ENCODE data around the gene THAP3. TPM values are rescaled to one million over a fixed set of nuclear protein-coding genes. Genes with fewer than 3 reads are reported as not detected.

Gene THAP3
- total RNA-seq (2022; extraction: Qiagen RNA extraction; ENCODE audit: low read depth): 15.2 to 17.5 TPM (median 16.9 TPM) in 5 replicates

GRCh38 chr1:6624710-6625583 is at the start of gene THAP3:
Gene THAP3, plus strand, starts transcription at chr1:6624868. Its CDS starts 351 bp downstream, at chr1:6625219.

GRCh38 chr1:6579374-6580118 is 45.1 kb upstream of the THAP3 start, which contains the start of gene ZBTB48:
Gene ZBTB48, plus strand, starts transcription at chr1:6579994. Its CDS starts 616 bp downstream, at chr1:6580610.

GRCh38 chr1:6602669-6603237 is 21.9 kb upstream of the THAP3 start, which contains the start of gene KLHL21:
Gene KLHL21, minus strand, starts transcription at chr1:6602869. Its CDS starts 52 bp downstream, at chr1:6602817.

GRCh38 chr1:6613361-6614018 is 11.2 kb upstream of the THAP3 start, which contains the start of gene PHF13:
Gene PHF13, plus strand, starts transcription at chr1:6613731. Its CDS starts 336 bp downstream, at chr1:6614067.

Other genes with a start within 250 kb of the THAP3 start
- gene ACOT7, start 231.1 kb upstream of the THAP3 start, total RNA-seq (2022; extraction: Qiagen RNA extraction; ENCODE audit: low read depth): 75.8 to 101 TPM (median 95.9 TPM) in 5 replicates
- 3.3 to 7.2 TPM (median 6.0 TPM) in 5 replicates for gene HES2, start 204.9 kb upstream of the THAP3 start, total RNA-seq (2022; extraction: Qiagen RNA extraction; ENCODE audit: low read depth)
- gene ESPN, start 200.1 kb upstream of the THAP3 start, total RNA-seq (2022; extraction: Qiagen RNA extraction; ENCODE audit: low read depth): 0.29 to 0.94 TPM (median 0.42 TPM) in 5 replicates
- 3.3 to 5.0 TPM (median 4.5 TPM) in 5 replicates for gene TNFRSF25, start 158.7 kb upstream of the THAP3 start, total RNA-seq (2022; extraction: Qiagen RNA extraction; ENCODE audit: low read depth)
- 2.9 to 5.2 TPM (median 3.9 TPM) in 5 replicates for gene PLEKHG5, start 133.2 kb upstream of the THAP3 start, total RNA-seq (2022; extraction: Qiagen RNA extraction; ENCODE audit: low read depth)
- gene NOL9, start 70.4 kb upstream of the THAP3 start, total RNA-seq (2022; extraction: Qiagen RNA extraction; ENCODE audit: low read depth): 3.5 to 5.2 TPM (median 4.4 TPM) in 5 replicates
- gene TAS1R1, start 69.6 kb upstream of the THAP3 start, total RNA-seq (2022; extraction: Qiagen RNA extraction; ENCODE audit: low read depth): not detected in 5 replicates
- 12.5 to 20.0 TPM (median 16.3 TPM) in 5 replicates for gene ZBTB48, start 44.9 kb upstream of the THAP3 start, total RNA-seq (2022; extraction: Qiagen RNA extraction; ENCODE audit: low read depth)
- 16.1 to 27.2 TPM (median 22.0 TPM) in 5 replicates for gene KLHL21, start 22.0 kb upstream of the THAP3 start, total RNA-seq (2022; extraction: Qiagen RNA extraction; ENCODE audit: low read depth)
- gene PHF13, start 11.1 kb upstream of the THAP3 start, total RNA-seq (2022; extraction: Qiagen RNA extraction; ENCODE audit: low read depth): 6.7 to 8.9 TPM (median 8.4 TPM) in 5 replicates
- gene DNAJC11, start 76.9 kb downstream of the THAP3 start, total RNA-seq (2022; extraction: Qiagen RNA extraction; ENCODE audit: low read depth): 31.7 to 34.2 TPM (median 33.7 TPM) in 5 replicates
- gene CAMTA1, start 160.6 kb downstream of the THAP3 start, total RNA-seq (2022; extraction: Qiagen RNA extraction; ENCODE audit: low read depth): 59.8 to 73.8 TPM (median 64.5 TPM) in 5 replicates

Measured in A549 treated with GW870086 at 1 μM for 4 hours (cell line).